Breast epithelium (tissue), 3 donors: Measurements from ENCODE around the gene NAALADL2.

Experiments
- CTCF ChIP-seq, 3 donors: fragments of 450-650 bp; IDR thresholded peaks; one replicate each; pipeline ENCODE4 v1.5.1; 2016 to 2017; ENCODE audit warnings: antibody characterized with exemption in 3 of 3, mild to moderate bottlenecking in 3 of 3, moderate library complexity in 3 of 3
- POLR2A ChIP-seq: fragments of 450-650 bp; IDR thresholded peaks from one replicate; pipeline ENCODE4 v1.6.1; 2016; ENCODE audit warnings: antibody characterized with exemption, mild to moderate bottlenecking, moderate library complexity

DNA sequence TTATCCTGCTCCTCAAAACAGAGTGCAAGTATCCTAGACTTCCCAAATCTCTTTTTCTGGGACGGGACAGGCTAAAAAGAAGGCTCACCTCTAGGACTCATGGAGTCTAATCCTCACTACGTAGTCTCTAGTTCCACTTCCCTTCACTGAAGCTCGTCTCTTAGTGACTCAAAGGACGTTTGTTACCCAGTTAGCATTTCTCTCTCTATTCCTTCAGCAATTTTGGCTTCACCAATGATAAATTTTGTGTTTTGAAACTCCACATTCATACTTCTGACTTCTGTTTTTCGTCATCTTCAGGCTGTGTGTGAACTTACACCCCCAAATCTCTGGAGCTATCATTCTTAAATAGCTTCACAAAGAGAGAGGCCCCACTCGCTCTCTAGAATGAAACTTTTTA, 627.1 kb downstream of the NAALADL2 start:
- TF ChIP-seq POLR2A (no peak), CTCF (IDR thresholded peaks at IDR 0.05) (no peak)
